K562 (cell line): ENCODE data around the gene RNF212B. TPM values are rescaled to one million over a fixed set of nuclear protein-coding genes. Genes with fewer than 3 reads are reported as not detected.

Experiments used
- BRF1 ChIP-seq: IDR thresholded peaks from 3 replicates; pipeline ENCODE4 v1.6.1; 2011; ENCODE audit warnings: borderline replicate concordance, mild to moderate bottlenecking; ENCODE audit not compliant: insufficient read length; ENCODE audit errors: extremely low read depth
- CCAR2 ChIP-seq: fragments of 200-400 bp; formaldehyde crosslinking; IDR thresholded peaks from 2 replicates; pipeline ENCODE4 v1.6.1; 2017; ENCODE audit warnings: mild to moderate bottlenecking, low read depth, low read length
- E2F3 ChIP-seq: fragments of 250-450 bp; sonication (Bioruptor Pico); IDR thresholded peaks from 2 replicates; pipeline ENCODE4 v1.4.0; 2020; ENCODE audit warnings: mild to moderate bottlenecking
- FOXA1 ChIP-seq: fragments of 450-650 bp; IDR thresholded peaks from 2 replicates; pipeline ENCODE4 v1.6.1; 2016; ENCODE audit warnings: mild to moderate bottlenecking, borderline replicate concordance
- FOXP1 ChIP-seq: sonication (generic); formaldehyde crosslinking; IDR thresholded peaks from 2 replicates; pipeline ENCODE4 v1.8.0; 2022; ENCODE audit warnings: mild to moderate bottlenecking, missing genetic modification reagents
- IRF2 ChIP-seq: sonication (generic); formaldehyde crosslinking; IDR thresholded peaks from 2 replicates; pipeline ENCODE4 v1.8.1; 2022; ENCODE audit warnings: mild to moderate bottlenecking, missing genetic modification reagents
- KDM4B ChIP-seq, 2 experiments: fragments of 450-650 bp in 1 of 2; sonication (generic) in 1 of 2; IDR thresholded peaks; 2 replicates each; pipeline ENCODE4 v1.6.1; 2016 to 2017; ENCODE audit warnings: borderline replicate concordance in 2 of 2, antibody characterized with exemption in 1 of 2, low read depth in 1 of 2, mild to moderate bottlenecking in 1 of 2
- L3MBTL2 ChIP-seq: fragments of 450-650 bp; IDR thresholded peaks from 2 replicates; pipeline ENCODE4 v1.6.1; 2016; ENCODE audit warnings: mild to moderate bottlenecking, moderate library complexity
- RBBP5 ChIP-seq: fragments of 200-600 bp; sonication (generic); IDR thresholded peaks from 2 replicates; pipeline ENCODE4 v1.6.1; 2012; ENCODE audit warnings: borderline replicate concordance, mild to moderate bottlenecking, low read length, control low read depth, inconsistent platforms; ENCODE audit not compliant: insufficient read depth, poor library complexity, severe bottlenecking
- RFX5 ChIP-seq: IDR thresholded peaks from 2 replicates; pipeline ENCODE4 v1.6.1; 2011; ENCODE audit warnings: low read depth, mild to moderate bottlenecking, improper control_type of control experiment, low read length
- SFPQ ChIP-seq: fragments of 200-400 bp; formaldehyde crosslinking; IDR thresholded peaks from 2 replicates; pipeline ENCODE4 v1.6.1; 2017; ENCODE audit warnings: mild to moderate bottlenecking, low read depth, low read length, moderate library complexity
- SMAD1 ChIP-seq: fragments of 150-350 bp; IDR thresholded peaks from 2 replicates; pipeline ENCODE4 v1.6.1; 2014; ENCODE audit warnings: low read length, low read depth; ENCODE audit not compliant: partially characterized antibody
- SOX6 ChIP-seq: fragments of 450-650 bp; IDR thresholded peaks from 2 replicates; pipeline ENCODE4 v1.6.1; 2014; ENCODE audit warnings: mild to moderate bottlenecking
- SRF ChIP-seq, 2 experiments: fragments of 250-450, 450-650 bp in 1 of 2; sonication (Bioruptor Pico) in 1 of 2; sonication (generic) in 1 of 2; formaldehyde crosslinking; IDR thresholded peaks; 2 replicates each; pipeline versions ENCODE4 v1.5.0 to v1.5.1; 2020 to 2022; ENCODE audit warnings: mild to moderate bottlenecking in 1 of 2, missing genetic modification reagents in 1 of 2
- ZBTB1 ChIP-seq: sonication (generic); formaldehyde crosslinking; IDR thresholded peaks from 2 replicates; pipeline ENCODE4 v1.8.1; 2023; ENCODE audit warnings: missing genetic modification reagents, low read depth, mild to moderate bottlenecking, borderline replicate concordance
- ZNF277 ChIP-seq: fragments of 250-450 bp; sonication (Bioruptor Pico); IDR thresholded peaks from 2 replicates; pipeline ENCODE4 v1.8.0; 2022; ENCODE audit warnings: inconsistent platforms, mild to moderate bottlenecking, moderate library complexity, borderline replicate concordance
- ZNF408 ChIP-seq: fragments of 250-450 bp; sonication (Bioruptor Pico); IDR thresholded peaks from 2 replicates; pipeline ENCODE4 v1.4.0; 2020; ENCODE audit warnings: low read depth, mild to moderate bottlenecking, moderate library complexity
- ZNF589 ChIP-seq: fragments of 200-800 bp; sonication (Bioruptor generic); IDR thresholded peaks from 2 replicates; pipeline ENCODE4 v1.6.1; 2016; ENCODE audit warnings: low read depth, missing genetic modification characterization, missing compliant biosample characterization
- ZSCAN29 ChIP-seq: fragments of 450-650 bp; IDR thresholded peaks from 2 replicates; pipeline ENCODE4 v1.6.1; 2017
- polyA plus RNA-seq, 8 experiments: library from polyadenylated mRNA; depleted of rRNA in 4 of 8; stranded (reverse) in 5 of 8; unstranded in 3 of 8; fragments of >200 nt; fragmentation: Nextera tagmentation in 2 of 8; fragmentation: Illumina TruSeq in 1 of 8; extraction: Ambion mirVana in 2 of 8; extraction: Trizol in 1 of 8; gene quantifications; 2 replicates each; pipeline versions ENCODE4 v1.2.1 to v1.2.3, GENCODE V29; 2011 to 2014; ENCODE audit warnings: inconsistent platforms in 1 of 8, missing spikeins in 1 of 8
- total RNA-seq, 7 experiments: library from RNA; depleted of rRNA in 6 of 7; stranded (reverse); fragments of >200 nt in 6 of 7; fragmentation: Illumina TruSeq in 2 of 7; extraction: Trizol in 2 of 7; gene quantifications; 2 replicates each; pipeline versions ENCODE4 v1.2.1 to v1.2.3, GENCODE V29; 2011 to 2021; ENCODE audit warnings: low replicate concordance in 1 of 7
- TF ChIP-seq, protein P1 (sequence below), 2 experiments: IDR thresholded peaks in 1 of 2; conservative IDR thresholded peaks in 1 of 2; 2 replicates each; pipeline ENCODE4 v1.6.1; 2016; ENCODE audit warnings: low read depth in 2 of 2, mild to moderate bottlenecking in 1 of 2, missing compliant biosample characterization in 1 of 2, missing genetic modification characterization in 1 of 2, moderate library complexity in 1 of 2
- TF ChIP-seq, protein P2 (sequence below): fragments of 250-450 bp; sonication (Bioruptor Pico); IDR thresholded peaks from 2 replicates; pipeline ENCODE4 v1.8.0; 2022; ENCODE audit warnings: moderate library complexity, mild to moderate bottlenecking, inconsistent platforms

Gene RNF212B
- total and polyA plus RNA-seq, 9 of the 15 experiments (the other 6 are each of a cell fraction or from before 2014, with no cell fraction given) = 0.15 to 0.43 (median 0.27) TPM; not detected in 3

GRCh38 chr14:23301288-23301968 is 63.7 kb downstream of the RNF212B start (continued):
- TF ChIP-seq ZNF277 (CRISPR knock-in tag) = no peak
- no peak for TF ChIP-seq FOXA1
- TF ChIP-seq, protein P1, sequence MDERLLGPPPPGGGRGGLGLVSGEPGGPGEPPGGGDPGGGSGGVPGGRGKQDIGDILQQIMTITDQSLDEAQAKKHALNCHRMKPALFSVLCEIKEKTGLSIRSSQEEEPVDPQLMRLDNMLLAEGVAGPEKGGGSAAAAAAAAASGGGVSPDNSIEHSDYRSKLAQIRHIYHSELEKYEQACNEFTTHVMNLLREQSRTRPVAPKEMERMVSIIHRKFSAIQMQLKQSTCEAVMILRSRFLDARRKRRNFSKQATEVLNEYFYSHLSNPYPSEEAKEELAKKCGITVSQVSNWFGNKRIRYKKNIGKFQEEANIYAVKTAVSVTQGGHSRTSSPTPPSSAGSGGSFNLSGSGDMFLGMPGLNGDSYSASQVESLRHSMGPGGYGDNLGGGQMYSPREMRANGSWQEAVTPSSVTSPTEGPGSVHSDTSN (CRISPR knock-in tag; IDR thresholded peaks at IDR 0.05; ENCODE audit: low read depth) = no peak
- TF ChIP-seq, protein P1 (tag; conservative IDR thresholded peaks at IDR 0.05; ENCODE audit: low read depth) = no peak
- TF ChIP-seq ZSCAN29 = no peak; the same call in 1 of the 2 replicates
- TF ChIP-seq ZNF408 (CRISPR knock-in tag) = no peak
- TF ChIP-seq FOXP1 = peak; percentile 97
- peak in 1 of 2 experiments; percentile 82; a peak in 2 of 4 replicates for TF ChIP-seq SRF (CRISPR knock-in tag; IDR thresholded peaks at IDR 0.05)
- TF ChIP-seq IRF2 (CRISPR knock-in tag) = no peak
- 0 out of 2 replicates have a peak, but pooled peaks have one; percentile 46 for TF ChIP-seq E2F3 (CRISPR knock-in tag)
- TF ChIP-seq RFX5 = no peak
- TF ChIP-seq SFPQ = no peak
- TF ChIP-seq ZNF589 (CRISPR knock-in tag) = no peak; the same call in 1 of the 2 replicates
- TF ChIP-seq, protein P2, sequence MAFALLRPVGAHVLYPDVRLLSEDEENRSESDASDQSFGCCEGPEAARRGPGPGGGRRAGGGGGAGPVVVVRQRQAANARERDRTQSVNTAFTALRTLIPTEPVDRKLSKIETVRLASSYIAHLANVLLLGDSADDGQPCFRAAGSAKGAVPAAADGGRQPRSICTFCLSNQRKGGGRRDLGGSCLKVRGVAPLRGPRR (CRISPR knock-in tag) = no peak
- no peak for TF ChIP-seq ZBTB1 (CRISPR knock-in tag)
- no peak for TF ChIP-seq KDM4B (IDR thresholded peaks at IDR 0.05; ENCODE audit: borderline replicate concordance in 2 of 2, low read depth in 1 of 2)
- peak; percentile 41 for TF ChIP-seq SMAD1
- peak; percentile 6 for TF ChIP-seq RBBP5
- no peak for TF ChIP-seq CCAR2
- peak; percentile 81 for TF ChIP-seq L3MBTL2
- TF ChIP-seq SOX6 = peak; percentile 92
- TF ChIP-seq BRF1 = no peak
